ENCODE results near the gene CNTFR.

CNTFR gene

GRCh38 chr9:34558919-34559623 is 30.5 kb downstream of the CNTFR start:
- peak overlapping the region in 3 of 21 experiments; percentile 31 to 47 (median 41) for H3K27ac ChIP-seq
- H3K4me3 ChIP-seq, result no peak overlapping the region

DNA sequence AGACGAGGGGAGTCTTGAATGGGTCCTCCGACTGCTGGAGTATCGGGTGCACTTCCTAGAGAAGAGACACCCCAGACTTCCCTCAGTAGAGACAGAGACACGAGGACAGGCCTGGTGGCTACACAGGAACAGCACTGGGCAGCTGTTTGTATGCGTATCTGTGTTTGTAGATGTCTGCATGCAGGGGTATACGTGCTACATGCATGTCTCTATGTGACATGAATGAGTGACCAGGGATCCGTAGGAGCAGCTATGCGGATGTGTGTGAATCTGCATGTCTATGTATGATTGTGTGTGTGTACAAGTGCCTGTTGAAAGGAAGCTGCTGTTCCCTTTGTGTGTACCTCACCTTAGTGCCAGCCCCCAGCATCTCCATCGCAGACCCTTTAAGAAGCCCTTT is 31.2 kb downstream of the CNTFR start:
- H3K27ac ChIP-seq, result no peak overlapping the region

DNA sequence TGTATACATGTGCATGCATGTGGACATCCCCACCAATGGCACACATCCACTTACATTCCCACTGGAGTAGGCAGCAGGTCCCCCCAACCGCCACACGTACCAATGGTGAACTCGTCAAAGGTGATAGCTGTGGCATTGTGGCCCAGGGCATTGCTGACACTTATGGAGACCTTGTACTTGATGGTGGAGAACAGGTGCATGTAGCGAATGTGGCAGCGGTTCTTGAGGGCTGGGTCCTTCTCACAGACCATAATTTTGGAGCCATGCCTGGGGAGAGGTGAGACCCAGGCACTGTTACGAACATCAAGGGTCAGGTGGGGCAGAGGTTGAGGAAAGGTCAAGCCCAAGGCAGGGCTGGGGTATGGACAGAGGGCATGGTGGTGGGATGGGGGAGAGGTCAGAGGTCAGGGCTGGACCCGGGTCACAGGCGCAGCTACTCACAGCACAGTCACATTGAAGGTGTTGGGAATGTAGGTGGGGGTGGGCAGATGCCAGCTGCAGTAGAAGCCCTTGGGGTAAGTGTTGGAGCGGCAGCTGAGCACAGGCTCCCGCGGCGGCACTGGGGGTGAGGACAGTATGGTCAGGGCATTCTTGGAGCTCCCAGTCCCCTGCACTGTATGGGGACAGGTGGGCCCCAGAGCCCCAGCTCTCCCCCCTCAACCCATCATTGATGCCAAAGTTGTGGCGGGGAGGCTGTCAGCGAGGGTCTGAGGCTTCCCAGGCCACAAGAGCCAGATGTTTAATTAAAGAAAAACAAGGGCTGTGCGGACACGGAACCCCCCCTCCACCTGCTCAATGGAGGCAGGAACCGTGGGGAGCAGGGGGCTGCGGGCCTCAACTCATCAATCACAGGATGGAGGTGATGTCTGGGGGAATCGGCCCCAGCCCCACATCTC is 31.9 kb downstream of the CNTFR start:
- Histone ChIP-seq H3K4me3 (no peak overlapping the region), H3K27ac (no peak overlapping the region)

More for the DNA sequence above, 31.2 kb downstream of the CNTFR start:
- H3K4me3 ChIP-seq, result no peak overlapping the region

DNA sequence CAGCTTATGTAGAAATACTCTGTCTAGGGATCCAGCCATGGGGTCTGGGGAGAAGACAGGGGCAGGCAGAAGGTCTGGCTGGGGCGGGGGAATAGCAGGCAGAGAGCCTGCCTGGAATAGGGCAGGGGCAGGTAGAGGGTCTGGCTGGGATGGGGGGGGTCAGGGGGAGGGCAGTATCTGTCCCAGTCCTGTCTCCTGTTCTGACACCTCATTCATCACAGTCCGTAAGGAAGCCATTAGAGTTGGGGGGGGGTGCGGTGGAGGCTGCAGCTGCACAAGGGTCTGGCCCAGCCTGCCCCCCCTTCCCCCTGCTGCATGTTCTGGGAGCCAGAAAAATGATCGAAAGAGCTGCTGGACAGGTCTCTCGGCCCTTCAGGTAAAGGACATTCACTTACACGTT is 32.6 kb downstream of the CNTFR start:
- no peak overlapping the region for H3K27ac ChIP-seq
- H3K4me3 ChIP-seq, result no peak overlapping the region

DNA sequence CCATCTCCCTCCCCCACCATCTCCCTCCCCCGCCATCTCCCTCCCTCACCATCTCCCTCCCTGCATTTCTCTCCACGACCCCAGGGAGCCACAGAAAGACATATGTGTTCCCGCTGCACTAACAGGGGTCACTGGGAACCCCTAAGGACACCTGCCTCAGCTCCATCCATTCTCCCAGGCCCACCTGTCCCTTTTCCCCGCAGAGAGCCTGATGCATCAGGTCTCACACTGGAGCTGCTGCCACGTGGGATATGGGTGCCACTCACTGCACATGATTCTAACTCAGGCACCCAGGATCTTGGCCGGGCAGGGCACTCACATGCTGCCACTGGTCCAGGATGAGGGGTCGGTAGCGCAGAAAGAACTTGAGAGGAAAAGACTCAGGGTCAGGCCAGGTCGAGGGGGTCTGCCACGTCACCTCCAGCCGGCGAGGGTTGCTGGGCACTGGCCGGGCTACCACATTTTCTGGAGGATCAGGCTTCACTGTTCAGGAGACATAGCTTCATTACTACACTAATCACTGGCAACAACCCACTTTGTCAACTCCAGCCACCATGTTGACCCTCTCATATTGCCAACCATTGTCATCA is 33.5 kb downstream of the CNTFR start:
- H3K27ac ChIP-seq, result no peak overlapping the region
- no peak overlapping the region for H3K4me3 ChIP-seq

GRCh38 chr9:34555500-34555899 is 34.0 kb downstream of the CNTFR start:
- H3K27ac ChIP-seq, result no peak overlapping the region

DNA sequence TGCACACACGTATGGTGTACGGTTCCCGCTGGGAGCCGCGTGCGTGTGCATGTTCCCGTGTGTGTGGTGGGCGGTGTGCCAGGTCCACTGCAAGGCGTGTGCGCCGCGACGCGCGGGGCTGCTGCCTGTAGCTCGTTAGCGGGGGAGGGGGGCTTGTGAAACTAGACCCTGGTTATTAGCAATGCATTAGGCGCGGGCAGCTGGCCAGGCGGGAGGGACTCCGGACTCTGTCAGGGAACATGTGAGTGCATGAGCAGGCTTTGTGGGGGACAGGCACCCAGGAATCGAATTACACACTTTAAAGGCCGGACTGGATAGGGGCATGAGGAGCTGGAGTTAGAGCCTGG is 34.5 kb downstream of the CNTFR start:
- no peak overlapping the region for H3K27ac ChIP-seq
- no peak overlapping the region for H3K4me3 ChIP-seq

More at GRCh38 chr9:34555500-34555899, 34.0 kb downstream of the CNTFR start:
- no peak overlapping the region for H3K4me3 ChIP-seq

- Histone ChIP-seq H3K27ac (no peak overlapping the region), H3K4me3 (no peak overlapping the region)
Measured at GRCh38 chr9:34554211-34555001, 35.1 kb downstream of the CNTFR start.

- Histone ChIP-seq H3K4me3 (no peak overlapping the region), H3K27ac (no peak overlapping the region)
Measured at GRCh38 chr9:34553511-34554021, 36.0 kb downstream of the CNTFR start.

DNA sequence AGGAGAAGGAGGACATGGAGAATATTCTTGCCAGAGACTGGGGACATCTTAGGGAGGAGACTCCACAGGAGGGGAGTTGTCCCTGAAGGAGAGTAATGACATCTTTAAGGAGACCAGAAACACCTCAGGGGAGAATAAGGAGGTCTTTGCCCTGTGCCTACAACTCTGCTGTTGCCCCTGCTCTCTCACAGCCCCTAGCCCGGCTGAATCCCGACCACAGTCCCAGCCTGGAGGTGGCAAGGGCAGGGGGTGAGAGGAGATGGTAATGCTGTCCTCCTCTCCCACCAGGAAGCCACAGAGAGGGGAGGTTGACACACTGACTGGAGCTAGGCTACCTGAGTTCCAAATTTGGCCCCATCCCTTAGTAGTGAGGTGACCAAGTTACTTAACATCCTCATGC is 36.5 kb downstream of the CNTFR start:
- no peak overlapping the region for H3K4me3 ChIP-seq

GRCh38 chr9:34552606-34552981 is 36.9 kb downstream of the CNTFR start:
- H3K27ac ChIP-seq, result no peak overlapping the region
- H3K4me3 ChIP-seq, result no peak overlapping the region

More for the DNA sequence above, 36.5 kb downstream of the CNTFR start:
- H3K27ac ChIP-seq, result no peak overlapping the region

GRCh38 chr9:34551751-34552605 is 37.5 kb downstream of the CNTFR start:
- Histone ChIP-seq H3K27ac (no peak overlapping the region), H3K4me3 (no peak overlapping the region)

- Histone ChIP-seq H3K4me3 (no peak overlapping the region), H3K27ac (no peak overlapping the region)
Measured at GRCh38 chr9:34550681-34551270, 38.7 kb downstream of the CNTFR start.

DNA sequence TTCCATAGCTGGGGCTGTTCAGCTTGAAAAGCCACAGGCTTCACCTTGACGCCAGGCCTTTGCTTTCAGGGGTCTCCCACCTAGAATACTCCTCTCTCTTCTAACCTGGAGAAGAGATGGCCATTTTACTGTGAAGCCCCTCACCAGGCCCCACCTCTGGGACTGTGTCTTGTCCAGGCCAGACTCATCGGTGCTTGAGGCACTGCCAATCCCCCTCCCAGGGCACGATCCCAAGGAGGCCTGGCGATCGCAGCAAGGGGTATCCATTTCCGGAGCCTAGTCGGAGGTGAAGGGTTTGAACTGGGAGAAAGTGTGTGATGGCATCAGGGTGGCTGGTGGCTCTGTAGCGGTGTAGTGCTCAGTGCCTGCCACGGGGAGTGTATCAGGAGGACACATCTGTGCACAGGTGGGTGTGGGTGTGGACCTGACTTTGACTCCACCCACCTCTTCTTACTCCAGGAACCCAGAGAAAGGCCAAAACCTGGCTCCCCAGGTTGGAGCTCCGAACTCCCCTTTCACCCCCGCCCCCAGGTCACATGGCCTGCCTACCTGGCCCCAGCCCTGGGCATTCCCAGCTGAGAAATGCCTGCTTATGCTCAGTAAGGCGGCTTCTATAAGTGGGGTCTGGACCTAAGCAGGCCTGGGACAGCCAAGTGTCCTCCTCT is 39.4 kb downstream of the CNTFR start:
- H3K4me3 ChIP-seq, result no peak overlapping the region
- no peak overlapping the region for H3K27ac ChIP-seq

- no peak overlapping the region for H3K27ac ChIP-seq
- H3K4me3 ChIP-seq, result no peak overlapping the region
Measured at GRCh38 chr9:34549407-34549732, 40.2 kb downstream of the CNTFR start.

DNA sequence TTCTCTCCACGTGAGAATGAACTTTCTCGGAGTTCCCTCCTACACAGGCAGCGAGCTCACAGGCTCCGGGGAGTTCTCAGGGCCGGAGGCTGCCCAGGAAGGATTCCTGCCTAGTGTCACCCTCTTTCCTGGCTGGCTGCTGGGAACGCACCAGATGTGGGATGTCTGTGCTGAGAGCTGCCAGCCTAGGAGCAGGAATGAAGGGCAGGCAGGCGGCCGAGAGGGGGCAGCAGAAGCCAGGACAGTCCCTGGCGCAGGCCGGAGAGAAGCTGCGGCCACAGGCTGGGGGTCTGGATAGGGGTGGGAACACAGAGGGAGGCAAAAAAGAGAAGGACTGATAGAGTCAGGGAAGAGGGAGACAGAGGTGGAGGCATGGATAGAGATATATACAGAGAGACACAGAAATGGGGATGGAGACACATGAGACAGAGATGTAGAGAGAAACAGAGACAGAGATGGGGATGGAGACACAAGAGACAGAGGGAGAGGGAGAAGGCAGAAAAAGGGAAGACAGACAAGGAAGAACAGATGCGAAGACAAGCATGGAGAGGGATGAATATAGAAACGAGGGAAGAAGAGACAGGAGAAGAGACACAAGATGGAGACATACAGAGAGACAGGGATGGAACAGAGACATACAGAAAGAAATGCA is 41.4 kb downstream of the CNTFR start:
- H3K27ac ChIP-seq, result no peak overlapping the region

More for the DNA sequence above, 41.4 kb downstream of the CNTFR start:
- H3K4me3 ChIP-seq, result no peak overlapping the region
